HG03432 (cell line): Measurements from ENCODE around the gene SLC2A14.
"Not testable (repeated sequence)": the region's sequence is repeated elsewhere in the genome, so short reads cannot be mapped to it uniquely, and the experiment has no call there.

Source experiments
- ATAC-seq: cut with Tn5 transposase; IDR thresholded peaks from one replicate; pipeline ENCODE4 v1.9.1; 2021; ENCODE audit warnings: mild to moderate bottlenecking, moderate library complexity; ENCODE audit not compliant: unreplicated experiment

The SLC2A14 gene

GRCh38 chr12:7835766-7836165, 36.9 kb downstream of the SLC2A14 start:
- no peak for ATAC-seq

- no peak for ATAC-seq
Observed at GRCh38 chr12:7835116-7835515, 37.6 kb downstream of the SLC2A14 start.

- no peak for ATAC-seq
Observed at GRCh38 chr12:7834701-7835100, 38.0 kb downstream of the SLC2A14 start.

- no peak for ATAC-seq
Observed at GRCh38 chr12:7833831-7834230, 38.9 kb downstream of the SLC2A14 start.

- ATAC-seq: not testable (repeated sequence)
Observed at GRCh38 chr12:7833201-7833600, 39.5 kb downstream of the SLC2A14 start.

- peak; percentile 64 for ATAC-seq
Observed at GRCh38 chr12:7832059-7832696, 40.5 kb downstream of the SLC2A14 start.

GRCh38 chr12:7829737-7830136, 43.0 kb downstream of the SLC2A14 start:
- ATAC-seq: not testable (repeated sequence)

- ATAC-seq: not testable (repeated sequence)
Observed at GRCh38 chr12:7825754-7826153, 47.0 kb downstream of the SLC2A14 start.

- ATAC-seq: no peak
Observed at GRCh38 chr12:7806863-7807487, 65.7 kb downstream of the SLC2A14 start.

- ATAC-seq: not testable (repeated sequence)
Observed at GRCh38 chr12:7806319-7806718, 66.4 kb downstream of the SLC2A14 start.

GRCh38 chr12:7801460-7801859, 71.3 kb downstream of the SLC2A14 start:
- no peak for ATAC-seq

GRCh38 chr12:7798750-7799308, 73.9 kb downstream of the SLC2A14 start:
- ATAC-seq: not testable (repeated sequence)

GRCh38 chr12:7797698-7798398, 74.9 kb downstream of the SLC2A14 start:
- no peak for ATAC-seq

- ATAC-seq: not testable (repeated sequence)
Observed at GRCh38 chr12:7797269-7797668, 75.4 kb downstream of the SLC2A14 start.

GRCh38 chr12:7793211-7793610, 79.5 kb downstream of the SLC2A14 start:
- ATAC-seq: no peak

- ATAC-seq: not testable (repeated sequence)
Observed at GRCh38 chr12:7788884-7789528, 83.7 kb downstream of the SLC2A14 start, which contains the start of gene NANOG. Gene NANOG (plus strand): TSS chr12:7789402. CDS start chr12:7789615, 213 bp downstream.

GRCh38 chr12:7788294-7788660, 84.4 kb downstream of the SLC2A14 start:
- no peak for ATAC-seq

- ATAC-seq: no peak
Observed at GRCh38 chr12:7787574-7788293, 85.0 kb downstream of the SLC2A14 start.

GRCh38 chr12:7784701-7785100, 88.0 kb downstream of the SLC2A14 start:
- ATAC-seq: no peak

- ATAC-seq: not testable (repeated sequence)
Observed at GRCh38 chr12:7783433-7783832, 89.3 kb downstream of the SLC2A14 start.
